Epithelial cell of esophagus (primary cell): ENCODE results near the gene IGF2.

Source experiments
- DNase-seq: peaks from one replicate; pipeline ENCODE4 v3.0.0; 2010; ENCODE audit warnings: low read depth
- H3K4me3 ChIP-seq: 2 replicates; pipeline ENCODE4 v1.5.1; 2011; ENCODE audit warnings: mild to moderate bottlenecking, low read length, control low read depth
- CTCF ChIP-seq: IDR thresholded peaks from 2 replicates; pipeline ENCODE4 v1.5.1; 2011; ENCODE audit warnings: low read depth, mild to moderate bottlenecking, low read length, control low read depth, inconsistent platforms; ENCODE audit not compliant: insufficient read depth; ENCODE audit errors: missing control alignments

The IGF2 gene

GRCh38 chr11:2122222-2122906 is 16.8 kb downstream of the IGF2 start:
- no peak for DNase-seq
- no peak for TF ChIP-seq CTCF
- H3K4me3 ChIP-seq = no peak overlapping the region

- no peak for DNase-seq
- no peak for TF ChIP-seq CTCF
- no peak overlapping the region for H3K4me3 ChIP-seq
These were observed 17.7 kb downstream of the IGF2 start for GRCh38 chr11:2121227-2122130.

- no peak for TF ChIP-seq CTCF
- no peak overlapping the region for H3K4me3 ChIP-seq
- DNase-seq = no peak
These were observed 18.7 kb downstream of the IGF2 start for GRCh38 chr11:2120359-2121100.

- DNase-seq = no peak
- H3K4me3 ChIP-seq = no peak overlapping the region
- no peak for TF ChIP-seq CTCF
These were observed 20.5 kb downstream of the IGF2 start for GRCh38 chr11:2118677-2119076.

GRCh38 chr11:2116680-2117079 is 22.5 kb downstream of the IGF2 start:
- DNase-seq = no peak
- H3K4me3 ChIP-seq = no peak overlapping the region
- TF ChIP-seq CTCF = no peak

- DNase-seq = no peak
- no peak for TF ChIP-seq CTCF
- H3K4me3 ChIP-seq = no peak overlapping the region
These were observed 23.9 kb downstream of the IGF2 start for GRCh38 chr11:2115308-2115707.
